Activated CD8-positive, alpha-beta T cell treated with anti-CD3 and anti-CD28 coated beads for 36 hours (primary cell): ENCODE results near the gene ACP3. TPM values are rescaled to one million over a fixed set of nuclear protein-coding genes. Genes with fewer than 3 reads are reported as not detected.

Experiments
- ATAC-seq: fragments of 200-7000 bp; cut with Tn5 transposase; one replicate; pipeline ENCODE4 v1.10.0; 2021; ENCODE audit warnings: mild to moderate bottlenecking, moderate library complexity
- CTCF ChIA-PET: fragments of 350-600 bp; sonication (Branson Sonifier 250); formaldehyde crosslinking; loops from one replicate; lab custom pipeline; 2021; ENCODE audit warnings: antibody characterized with exemption; lab: Charles Lee
- POLR2A ChIA-PET: fragments of 350-600 bp; sonication (Branson Sonifier 250); formaldehyde crosslinking; loops from one replicate; lab custom pipeline; 2021; ENCODE audit warnings: antibody characterized with exemption; lab: Charles Lee
- DNase-seq: peaks from one replicate; pipeline ENCODE4 v3.0.0-alpha.2; 2020
- H3K27ac Mint-ChIP-seq: one replicate; pipeline ENCODE4 v1.8.0; 2021; ENCODE audit warnings: mild to moderate bottlenecking, mixed read lengths
- H3K27me3 Mint-ChIP-seq: one replicate; pipeline ENCODE4 v1.8.0; 2021; ENCODE audit warnings: mixed read lengths
- H3K36me3 Mint-ChIP-seq: one replicate; pipeline ENCODE4 v1.8.0; 2021; ENCODE audit warnings: low read depth, mixed read lengths
- H3K4me1 Mint-ChIP-seq: one replicate; pipeline ENCODE4 v1.8.0; 2021; ENCODE audit warnings: low read depth, mixed read lengths
- H3K4me3 Mint-ChIP-seq: one replicate; pipeline ENCODE4 v1.8.0; 2021; ENCODE audit warnings: mild to moderate bottlenecking, moderate library complexity, mixed read lengths
- H3K9me3 Mint-ChIP-seq: one replicate; pipeline ENCODE4 v1.8.0; 2021; ENCODE audit warnings: mixed read lengths
- intact Hi-C: fragments of 100-400 bp; cut with micrococcal nuclease; formaldehyde crosslinking; loops from one replicate; pipeline ENCODE4 v1.10.0; 2022
- total RNA-seq, 2 experiments: library from RNA; stranded (reverse); gene quantifications; one replicate each; pipeline ENCODE4 v1.2.3, GENCODE V29; 2021
- TF ChIP-seq, protein P1 (sequence below): fragments of 200-600 bp; IDR thresholded peaks from one replicate; pipeline ENCODE4 v1.8.0; 2022; ENCODE audit warnings: antibody characterized with exemption, mild to moderate bottlenecking

ACP3 gene
- total RNA-seq, 2 experiments from 2014 or later, result not detected

- ChIA-PET CTCF (interaction anchor here (1.5 kb wide), 1 partner anchor 17 kb away, joined by 5 read pairs; no protein-coding TSS in a partner anchor), POLR2A (no interaction called here)
- no peaks in the 10 kb centered on the region for H3K36me3 Mint-ChIP-seq
- no peak overlapping the region for H3K4me3 Mint-ChIP-seq
- H3K4me1 Mint-ChIP-seq, result no peaks in the 10 kb centered on the region
- ATAC-seq (no peak), DNase-seq (no peak)
- H3K27me3 Mint-ChIP-seq, result peaks cover 8% of the 10 kb centered on the region
- no peaks in the 10 kb centered on the region for H3K9me3 Mint-ChIP-seq
- no peak overlapping the region for H3K27ac Mint-ChIP-seq
- TF ChIP-seq, protein P1, sequence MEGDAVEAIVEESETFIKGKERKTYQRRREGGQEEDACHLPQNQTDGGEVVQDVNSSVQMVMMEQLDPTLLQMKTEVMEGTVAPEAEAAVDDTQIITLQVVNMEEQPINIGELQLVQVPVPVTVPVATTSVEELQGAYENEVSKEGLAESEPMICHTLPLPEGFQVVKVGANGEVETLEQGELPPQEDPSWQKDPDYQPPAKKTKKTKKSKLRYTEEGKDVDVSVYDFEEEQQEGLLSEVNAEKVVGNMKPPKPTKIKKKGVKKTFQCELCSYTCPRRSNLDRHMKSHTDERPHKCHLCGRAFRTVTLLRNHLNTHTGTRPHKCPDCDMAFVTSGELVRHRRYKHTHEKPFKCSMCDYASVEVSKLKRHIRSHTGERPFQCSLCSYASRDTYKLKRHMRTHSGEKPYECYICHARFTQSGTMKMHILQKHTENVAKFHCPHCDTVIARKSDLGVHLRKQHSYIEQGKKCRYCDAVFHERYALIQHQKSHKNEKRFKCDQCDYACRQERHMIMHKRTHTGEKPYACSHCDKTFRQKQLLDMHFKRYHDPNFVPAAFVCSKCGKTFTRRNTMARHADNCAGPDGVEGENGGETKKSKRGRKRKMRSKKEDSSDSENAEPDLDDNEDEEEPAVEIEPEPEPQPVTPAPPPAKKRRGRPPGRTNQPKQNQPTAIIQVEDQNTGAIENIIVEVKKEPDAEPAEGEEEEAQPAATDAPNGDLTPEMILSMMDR, result no peak
- intact Hi-C loops, result no loop called here
Observed at GRCh38 chr3:132325634-132326033, 8.4 kb downstream of the ACP3 start.

- Mint-ChIP-seq H3K27me3 (peaks cover 8% of the 10 kb centered on the region), H3K9me3 (no peaks in the 10 kb centered on the region), H3K4me3 (no peak overlapping the region), H3K36me3 (no peaks in the 10 kb centered on the region), H3K27ac (no peak overlapping the region), H3K4me1 (no peaks in the 10 kb centered on the region)
- ChIA-PET POLR2A (no interaction called here), CTCF (interaction anchor here (0.6 to 1.5 kb wide), 2 partner anchors 17 to 319 kb away, joined by 3 to 5 read pairs; no protein-coding TSS in a partner anchor)
- no peak for DNase-seq
- intact Hi-C loops, result no loop called here
- TF ChIP-seq, protein P1, result no peak
- no peak for ATAC-seq
Observed at GRCh38 chr3:132326251-132326650, 9.0 kb downstream of the ACP3 start.

- no peaks in the 10 kb centered on the region for H3K9me3 Mint-ChIP-seq
- H3K4me1 Mint-ChIP-seq, result no peaks in the 10 kb centered on the region
- DNase-seq (no peak), ATAC-seq (no peak)
- H3K36me3 Mint-ChIP-seq, result no peaks in the 10 kb centered on the region
- TF ChIP-seq, protein P1, result no peak
- no peak overlapping the region for H3K4me3 Mint-ChIP-seq
- ChIA-PET POLR2A (no interaction called here), CTCF (interaction anchor here (2.0 kb wide), 1 partner anchor 11 kb away, joined by 6 read pairs; no protein-coding TSS in a partner anchor)
- peaks cover 6% of the 10 kb centered on the region for H3K27me3 Mint-ChIP-seq
- H3K27ac Mint-ChIP-seq, result no peak overlapping the region
- intact Hi-C loops, result no loop called here
Observed at GRCh38 chr3:132332082-132332481, 14.9 kb downstream of the ACP3 start.

GRCh38 chr3:132332508-132332907 lies 15.3 kb downstream of the ACP3 start:
- Mint-ChIP-seq H3K4me1 (no peaks in the 10 kb centered on the region), H3K36me3 (no peaks in the 10 kb centered on the region), H3K27ac (no peak overlapping the region), H3K9me3 (no peaks in the 10 kb centered on the region), H3K4me3 (no peak overlapping the region), H3K27me3 (peaks cover 6% of the 10 kb centered on the region)
- no peak for ATAC-seq
- ChIA-PET POLR2A (no interaction called here), CTCF (interaction anchor here (2.0 kb wide), 1 partner anchor 10 kb away, joined by 6 read pairs; no protein-coding TSS in a partner anchor)
- intact Hi-C loops, result no loop called here
- no peak for DNase-seq
- TF ChIP-seq, protein P1, result no peak

GRCh38 chr3:132341746-132342145 lies 24.5 kb downstream of the ACP3 start:
- CTCF ChIA-PET, result interaction anchor here (0.7 to 6.5 kb wide), 7 partner anchors 10 to 547 kb away, joined by 3 to 51 read pairs (median 7); no protein-coding TSS in a partner anchor

More at GRCh38 chr3:132341746-132342145, 24.5 kb downstream of the ACP3 start:
- no peaks in the 10 kb centered on the region for H3K9me3 Mint-ChIP-seq
- DNase-seq, result no peak
- intact Hi-C loops, result loop anchor here (2.0 kb wide), 1 partner anchor 89 kb away; no protein-coding TSS in a partner anchor
- H3K4me3 Mint-ChIP-seq, result no peak overlapping the region
- no peak for ATAC-seq
- H3K4me1 Mint-ChIP-seq, result peaks cover 4% of the 10 kb centered on the region
- POLR2A ChIA-PET, result no interaction called here
- peaks cover 1% of the 10 kb centered on the region for H3K27me3 Mint-ChIP-seq
- H3K36me3 Mint-ChIP-seq, result no peaks in the 10 kb centered on the region
- no peak overlapping the region for H3K27ac Mint-ChIP-seq
- TF ChIP-seq, protein P1, result no peak
